Gastroesophageal sphincter (tissue), 4 donors: Measurements from ENCODE around the gene B3GAT1. TPM values are rescaled to one million over a fixed set of nuclear protein-coding genes. Genes with fewer than 3 reads are reported as not detected.

Experiments used
- ATAC-seq: fragments of 150-250 bp; one replicate; pipeline ENCODE4 v1.9.1; 2016; ENCODE audit warnings: mild to moderate bottlenecking, moderate library complexity
- H3K27ac ChIP-seq, 4 donors: fragments of 200-600 bp; sonication (generic) in 3 of 4; 1 replicate in 3 of 4; 2 replicates in 1 of 4; pipeline ENCODE4 v1.5.1; 2016 to 2019
- H3K27me3 ChIP-seq: fragments of 200-600 bp; sonication (generic); one replicate; pipeline ENCODE4 v1.5.1; 2019
- H3K36me3 ChIP-seq, 2 donors: fragments of 200-600 bp; sonication (generic); one replicate each; pipeline ENCODE4 v1.5.1; 2019; ENCODE audit warnings: control low read depth in 1 of 2
- H3K4me1 ChIP-seq, 3 donors: fragments of 200-600 bp; sonication (generic); 1 replicate in 2 of 3; 2 replicates in 1 of 3; pipeline ENCODE4 v1.5.1; 2016 to 2019; ENCODE audit warnings: control low read depth in 2 of 3
- H3K4me3 ChIP-seq, 2 donors: fragments of 200-600 bp; sonication (generic); one replicate each; pipeline ENCODE4 v1.5.1; 2019; ENCODE audit warnings: mild to moderate bottlenecking in 1 of 2, moderate library complexity in 1 of 2
- H3K9me3 ChIP-seq, 3 donors: fragments of 200-600 bp; sonication (generic); one replicate each; pipeline ENCODE4 v1.5.1; 2017 to 2019; ENCODE audit warnings: control low read depth in 2 of 3
- CTCF ChIP-seq, 4 experiments: fragments of 200-600 bp in 2 of 4; fragments of 450-650 bp in 2 of 4; sonication (generic) in 1 of 4; IDR thresholded peaks; one replicate each; pipeline ENCODE4 v1.5.1; 2017 to 2019; ENCODE audit warnings: antibody characterized with exemption in 4 of 4, mild to moderate bottlenecking in 2 of 4, moderate library complexity in 2 of 4
- EP300 ChIP-seq: sonication (generic); formaldehyde crosslinking; IDR thresholded peaks from one replicate; pipeline ENCODE4 v1.6.1; 2017; ENCODE audit warnings: antibody characterized with exemption, mild to moderate bottlenecking
- POLR2A ChIP-seq, 2 donors: fragments of 450-650 bp; IDR thresholded peaks; one replicate each; pipeline ENCODE4 v1.6.1; 2017; ENCODE audit warnings: antibody characterized with exemption in 2 of 2, mild to moderate bottlenecking in 2 of 2, moderate library complexity in 1 of 2
- POLR2AphosphoS5 ChIP-seq: sonication (generic); formaldehyde crosslinking; IDR thresholded peaks from one replicate; pipeline ENCODE4 v1.6.1; 2017; ENCODE audit warnings: antibody characterized with exemption
- WGBS, 2 donors: methylation state at CpG; one replicate each; pipeline ENCODE4 v1.1.5; 2018; ENCODE audit warnings: low coverage in 1 of 2; 5-methylcytosine and 5-hydroxymethylcytosine counted together
- total RNA-seq, 4 donors: library from RNA; depleted of rRNA; stranded (reverse); fragments of >200 nt; gene quantifications; one replicate each; pipeline ENCODE4 v1.1.0, GENCODE V29; 2016

The B3GAT1 gene
- total RNA-seq, 4 donors from 2014 or later = 0.08 to 0.52 (median 0.29) TPM

GRCh38 chr11:134452838-134453155 is 40.8 kb upstream of the B3GAT1 start:
- H3K4me3 ChIP-seq = no peak overlapping the region
- WGBS, 2 donors = 93% methylated on average over 3 to 5 of the region's 5 CpGs
- H3K9me3 ChIP-seq = peaks cover 0 to 32% (median 0%) of the 10 kb centered on the region in 3 donors
- no peak for ATAC-seq
- H3K27me3 ChIP-seq = peaks cover 9% of the 10 kb centered on the region
- no peaks in the 10 kb centered on the region for H3K4me1 ChIP-seq
- no peak overlapping the region for H3K27ac ChIP-seq
- TF ChIP-seq POLR2AphosphoS5 = no peak
- TF ChIP-seq POLR2A (IDR thresholded peaks at IDR 0.05) = no peak
- no peak for TF ChIP-seq EP300
- no peak for TF ChIP-seq CTCF (IDR thresholded peaks at IDR 0.05)
- no peaks in the 10 kb centered on the region for H3K36me3 ChIP-seq

- Histone ChIP-seq H3K36me3 (no peaks in the 10 kb centered on the region), H3K4me1 (no peaks in the 10 kb centered on the region), H3K27me3 (peaks cover 14% of the 10 kb centered on the region), H3K9me3 (peaks cover 0 to 28% (median 0%) of the 10 kb centered on the region in 3 donors), H3K4me3 (no peak overlapping the region), H3K27ac (no peak overlapping the region)
- no peak for ATAC-seq
- TF ChIP-seq POLR2A (IDR thresholded peaks at IDR 0.05) = no peak
- no peak for TF ChIP-seq EP300
- no peak for TF ChIP-seq POLR2AphosphoS5
- no peak for TF ChIP-seq CTCF (IDR thresholded peaks at IDR 0.05)
- WGBS, 2 donors = 63 to 69% methylated on average over 5 to 9 of the region's 14 CpGs
These were observed 40.2 kb upstream of the B3GAT1 start for GRCh38 chr11:134452026-134452837.

- peaks cover 17% of the 10 kb centered on the region for H3K27me3 ChIP-seq
- ATAC-seq = no peak
- no peak overlapping the region for H3K27ac ChIP-seq
- H3K9me3 ChIP-seq = peaks cover 0 to 13% (median 0%) of the 10 kb centered on the region in 3 donors
- H3K36me3 ChIP-seq = no peaks in the 10 kb centered on the region
- H3K4me1 ChIP-seq = no peaks in the 10 kb centered on the region
- TF ChIP-seq POLR2A (IDR thresholded peaks at IDR 0.05) = no peak
- TF ChIP-seq EP300 = no peak
- TF ChIP-seq CTCF (IDR thresholded peaks at IDR 0.05) = no peak
- no peak for TF ChIP-seq POLR2AphosphoS5
- no peak overlapping the region for H3K4me3 ChIP-seq
- 76 to 100% methylated on average over 1 to 5 of the region's 7 CpGs for WGBS, 2 donors
These were observed 38.1 kb upstream of the B3GAT1 start for GRCh38 chr11:134450186-134450585.

GRCh38 chr11:134449713-134450112 is 37.7 kb upstream of the B3GAT1 start:
- H3K27me3 ChIP-seq = peaks cover 17% of the 10 kb centered on the region
- no peak overlapping the region for H3K4me3 ChIP-seq
- no peak overlapping the region for H3K27ac ChIP-seq
- TF ChIP-seq POLR2AphosphoS5 (no peak), EP300 (no peak), POLR2A (IDR thresholded peaks at IDR 0.05) (no peak), CTCF (IDR thresholded peaks at IDR 0.05) (no peak)
- H3K4me1 ChIP-seq = no peaks in the 10 kb centered on the region
- no peaks in the 10 kb centered on the region for H3K36me3 ChIP-seq
- ATAC-seq = no peak
- peaks cover 0 to 13% (median 0%) of the 10 kb centered on the region in 3 donors for H3K9me3 ChIP-seq
- WGBS, 2 donors = 80% methylated on average over 1 of the region's 7 CpGs

- no peak overlapping the region for H3K27ac ChIP-seq
- H3K27me3 ChIP-seq = peaks cover 18% of the 10 kb centered on the region
- peaks cover 0 to 13% (median 0%) of the 10 kb centered on the region in 3 donors for H3K9me3 ChIP-seq
- TF ChIP-seq EP300 (no peak), POLR2A (IDR thresholded peaks at IDR 0.05) (no peak), CTCF (IDR thresholded peaks at IDR 0.05) (no peak), POLR2AphosphoS5 (no peak)
- ATAC-seq = no peak
- 92 to 100% methylated on average over 1 of the region's 1 CpG for WGBS, 2 donors
- no peak overlapping the region for H3K4me3 ChIP-seq
- H3K36me3 ChIP-seq = no peaks in the 10 kb centered on the region
- no peaks in the 10 kb centered on the region for H3K4me1 ChIP-seq
These were observed 37.0 kb upstream of the B3GAT1 start for GRCh38 chr11:134449051-134449450.
